ENCODE measurements around the gene TCTA. TPM values are rescaled to one million over a fixed set of nuclear protein-coding genes. Genes with fewer than 3 reads are reported as not detected.

Gene TCTA
- total RNA-seq, 1 experiment from 2014 or later: 11.5 TPM

DNA sequence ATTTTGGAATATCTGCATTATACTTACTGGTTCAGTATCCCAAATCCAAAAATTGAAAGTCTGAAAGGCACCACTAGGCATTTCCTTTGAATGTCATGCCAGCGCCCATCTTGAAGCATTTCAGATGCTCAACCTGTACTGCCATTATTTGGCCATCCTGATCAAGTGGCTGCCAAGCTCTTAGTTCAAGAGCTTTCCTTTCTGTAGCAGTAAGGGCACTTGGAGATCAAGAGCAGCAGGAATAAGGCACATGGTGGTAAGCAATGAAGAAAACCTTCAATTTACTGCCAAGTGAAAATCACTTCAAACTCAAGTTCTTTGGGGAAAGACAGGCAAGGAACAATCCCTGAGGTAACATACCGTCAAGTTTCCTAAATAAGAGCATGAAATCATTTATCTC lies 10.5 kb upstream of the TCTA start:
- H3K4me1 Mint-ChIP-seq: peaks cover 29% of the 10 kb centered on the region
- H3K27me3 Mint-ChIP-seq (ENCODE audit: low read depth): no peaks in the 10 kb centered on the region
- H3K9me3 Mint-ChIP-seq: no peaks in the 10 kb centered on the region
- no peak for ATAC-seq
- H3K27ac Mint-ChIP-seq: peak overlapping the region; percentile 91
- ChIA-PET POLR2A (no interaction called here), CTCF (no interaction called here)
- H3K36me3 Mint-ChIP-seq: peaks cover 24% of the 10 kb centered on the region; the same call in 1 of the 2 replicates
- no peak overlapping the region for H3K4me3 Mint-ChIP-seq
- TF ChIP-seq JAZF1 (CRISPR knock-in tag; IDR thresholded peaks at IDR 0.05) (no peak), NFE2L1 (CRISPR knock-in tag; IDR thresholded peaks at IDR 0.05) (no peak), CREM (CRISPR knock-in tag; IDR thresholded peaks at IDR 0.05) (no peak), TEAD4 (CRISPR knock-in tag; IDR thresholded peaks at IDR 0.05) (no peak), CREB1 (CRISPR knock-in tag; IDR thresholded peaks at IDR 0.05) (no peak), ATF3 (CRISPR knock-in tag; conservative IDR thresholded peaks at IDR 0.05) (no peak), MAX (CRISPR knock-in tag; IDR thresholded peaks at IDR 0.05) (no peak), TCF7 (CRISPR knock-in tag; IDR thresholded peaks at IDR 0.05; ENCODE audit: low read depth) (no peak), TEAD1 (CRISPR knock-in tag; IDR thresholded peaks at IDR 0.05) (no peak), NFYB (CRISPR knock-in tag; conservative IDR thresholded peaks at IDR 0.05; ENCODE audit: low read depth) (no peak), ZNF423 (CRISPR knock-in tag; IDR thresholded peaks at IDR 0.05) (no peak), JUN (CRISPR knock-in tag; IDR thresholded peaks at IDR 0.05) (no peak), ATF1 (CRISPR knock-in tag; IDR thresholded peaks at IDR 0.05) (no peak), FOXJ3 (CRISPR knock-in tag; IDR thresholded peaks at IDR 0.05; ENCODE audit: borderline replicate concordance) (no peak), TP53 (CRISPR knock-in tag; IDR thresholded peaks at IDR 0.05) (no peak)
- TF ChIP-seq, protein P1, sequence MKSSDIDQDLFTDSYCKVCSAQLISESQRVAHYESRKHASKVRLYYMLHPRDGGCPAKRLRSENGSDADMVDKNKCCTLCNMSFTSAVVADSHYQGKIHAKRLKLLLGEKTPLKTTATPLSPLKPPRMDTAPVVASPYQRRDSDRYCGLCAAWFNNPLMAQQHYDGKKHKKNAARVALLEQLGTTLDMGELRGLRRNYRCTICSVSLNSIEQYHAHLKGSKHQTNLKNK (CRISPR knock-in tag; IDR thresholded peaks at IDR 0.05): no peak
- TF ChIP-seq, protein P2, sequence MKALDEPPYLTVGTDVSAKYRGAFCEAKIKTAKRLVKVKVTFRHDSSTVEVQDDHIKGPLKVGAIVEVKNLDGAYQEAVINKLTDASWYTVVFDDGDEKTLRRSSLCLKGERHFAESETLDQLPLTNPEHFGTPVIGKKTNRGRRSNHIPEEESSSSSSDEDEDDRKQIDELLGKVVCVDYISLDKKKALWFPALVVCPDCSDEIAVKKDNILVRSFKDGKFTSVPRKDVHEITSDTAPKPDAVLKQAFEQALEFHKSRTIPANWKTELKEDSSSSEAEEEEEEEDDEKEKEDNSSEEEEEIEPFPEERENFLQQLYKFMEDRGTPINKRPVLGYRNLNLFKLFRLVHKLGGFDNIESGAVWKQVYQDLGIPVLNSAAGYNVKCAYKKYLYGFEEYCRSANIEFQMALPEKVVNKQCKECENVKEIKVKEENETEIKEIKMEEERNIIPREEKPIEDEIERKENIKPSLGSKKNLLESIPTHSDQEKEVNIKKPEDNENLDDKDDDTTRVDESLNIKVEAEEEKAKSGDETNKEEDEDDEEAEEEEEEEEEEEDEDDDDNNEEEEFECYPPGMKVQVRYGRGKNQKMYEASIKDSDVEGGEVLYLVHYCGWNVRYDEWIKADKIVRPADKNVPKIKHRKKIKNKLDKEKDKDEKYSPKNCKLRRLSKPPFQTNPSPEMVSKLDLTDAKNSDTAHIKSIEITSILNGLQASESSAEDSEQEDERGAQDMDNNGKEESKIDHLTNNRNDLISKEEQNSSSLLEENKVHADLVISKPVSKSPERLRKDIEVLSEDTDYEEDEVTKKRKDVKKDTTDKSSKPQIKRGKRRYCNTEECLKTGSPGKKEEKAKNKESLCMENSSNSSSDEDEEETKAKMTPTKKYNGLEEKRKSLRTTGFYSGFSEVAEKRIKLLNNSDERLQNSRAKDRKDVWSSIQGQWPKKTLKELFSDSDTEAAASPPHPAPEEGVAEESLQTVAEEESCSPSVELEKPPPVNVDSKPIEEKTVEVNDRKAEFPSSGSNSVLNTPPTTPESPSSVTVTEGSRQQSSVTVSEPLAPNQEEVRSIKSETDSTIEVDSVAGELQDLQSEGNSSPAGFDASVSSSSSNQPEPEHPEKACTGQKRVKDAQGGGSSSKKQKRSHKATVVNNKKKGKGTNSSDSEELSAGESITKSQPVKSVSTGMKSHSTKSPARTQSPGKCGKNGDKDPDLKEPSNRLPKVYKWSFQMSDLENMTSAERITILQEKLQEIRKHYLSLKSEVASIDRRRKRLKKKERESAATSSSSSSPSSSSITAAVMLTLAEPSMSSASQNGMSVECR (CRISPR knock-in tag; IDR thresholded peaks at IDR 0.05; ENCODE audit: borderline replicate concordance): no peak
- TF ChIP-seq, protein P3, sequence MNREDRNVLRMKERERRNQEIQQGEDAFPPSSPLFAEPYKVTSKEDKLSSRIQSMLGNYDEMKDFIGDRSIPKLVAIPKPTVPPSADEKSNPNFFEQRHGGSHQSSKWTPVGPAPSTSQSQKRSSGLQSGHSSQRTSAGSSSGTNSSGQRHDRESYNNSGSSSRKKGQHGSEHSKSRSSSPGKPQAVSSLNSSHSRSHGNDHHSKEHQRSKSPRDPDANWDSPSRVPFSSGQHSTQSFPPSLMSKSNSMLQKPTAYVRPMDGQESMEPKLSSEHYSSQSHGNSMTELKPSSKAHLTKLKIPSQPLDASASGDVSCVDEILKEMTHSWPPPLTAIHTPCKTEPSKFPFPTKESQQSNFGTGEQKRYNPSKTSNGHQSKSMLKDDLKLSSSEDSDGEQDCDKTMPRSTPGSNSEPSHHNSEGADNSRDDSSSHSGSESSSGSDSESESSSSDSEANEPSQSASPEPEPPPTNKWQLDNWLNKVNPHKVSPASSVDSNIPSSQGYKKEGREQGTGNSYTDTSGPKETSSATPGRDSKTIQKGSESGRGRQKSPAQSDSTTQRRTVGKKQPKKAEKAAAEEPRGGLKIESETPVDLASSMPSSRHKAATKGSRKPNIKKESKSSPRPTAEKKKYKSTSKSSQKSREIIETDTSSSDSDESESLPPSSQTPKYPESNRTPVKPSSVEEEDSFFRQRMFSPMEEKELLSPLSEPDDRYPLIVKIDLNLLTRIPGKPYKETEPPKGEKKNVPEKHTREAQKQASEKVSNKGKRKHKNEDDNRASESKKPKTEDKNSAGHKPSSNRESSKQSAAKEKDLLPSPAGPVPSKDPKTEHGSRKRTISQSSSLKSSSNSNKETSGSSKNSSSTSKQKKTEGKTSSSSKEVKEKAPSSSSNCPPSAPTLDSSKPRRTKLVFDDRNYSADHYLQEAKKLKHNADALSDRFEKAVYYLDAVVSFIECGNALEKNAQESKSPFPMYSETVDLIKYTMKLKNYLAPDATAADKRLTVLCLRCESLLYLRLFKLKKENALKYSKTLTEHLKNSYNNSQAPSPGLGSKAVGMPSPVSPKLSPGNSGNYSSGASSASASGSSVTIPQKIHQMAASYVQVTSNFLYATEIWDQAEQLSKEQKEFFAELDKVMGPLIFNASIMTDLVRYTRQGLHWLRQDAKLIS (CRISPR knock-in tag; IDR thresholded peaks at IDR 0.05; ENCODE audit: borderline replicate concordance): no peak
- TF ChIP-seq, protein P4, sequence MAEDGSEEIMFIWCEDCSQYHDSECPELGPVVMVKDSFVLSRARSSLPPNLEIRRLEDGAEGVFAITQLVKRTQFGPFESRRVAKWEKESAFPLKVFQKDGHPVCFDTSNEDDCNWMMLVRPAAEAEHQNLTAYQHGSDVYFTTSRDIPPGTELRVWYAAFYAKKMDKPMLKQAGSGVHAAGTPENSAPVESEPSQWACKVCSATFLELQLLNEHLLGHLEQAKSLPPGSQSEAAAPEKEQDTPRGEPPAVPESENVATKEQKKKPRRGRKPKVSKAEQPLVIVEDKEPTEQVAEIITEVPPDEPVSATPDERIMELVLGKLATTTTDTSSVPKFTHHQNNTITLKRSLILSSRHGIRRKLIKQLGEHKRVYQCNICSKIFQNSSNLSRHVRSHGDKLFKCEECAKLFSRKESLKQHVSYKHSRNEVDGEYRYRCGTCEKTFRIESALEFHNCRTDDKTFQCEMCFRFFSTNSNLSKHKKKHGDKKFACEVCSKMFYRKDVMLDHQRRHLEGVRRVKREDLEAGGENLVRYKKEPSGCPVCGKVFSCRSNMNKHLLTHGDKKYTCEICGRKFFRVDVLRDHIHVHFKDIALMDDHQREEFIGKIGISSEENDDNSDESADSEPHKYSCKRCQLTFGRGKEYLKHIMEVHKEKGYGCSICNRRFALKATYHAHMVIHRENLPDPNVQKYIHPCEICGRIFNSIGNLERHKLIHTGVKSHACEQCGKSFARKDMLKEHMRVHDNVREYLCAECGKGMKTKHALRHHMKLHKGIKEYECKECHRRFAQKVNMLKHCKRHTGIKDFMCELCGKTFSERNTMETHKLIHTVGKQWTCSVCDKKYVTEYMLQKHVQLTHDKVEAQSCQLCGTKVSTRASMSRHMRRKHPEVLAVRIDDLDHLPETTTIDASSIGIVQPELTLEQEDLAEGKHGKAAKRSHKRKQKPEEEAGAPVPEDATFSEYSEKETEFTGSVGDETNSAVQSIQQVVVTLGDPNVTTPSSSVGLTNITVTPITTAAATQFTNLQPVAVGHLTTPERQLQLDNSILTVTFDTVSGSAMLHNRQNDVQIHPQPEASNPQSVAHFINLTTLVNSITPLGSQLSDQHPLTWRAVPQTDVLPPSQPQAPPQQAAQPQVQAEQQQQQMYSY (CRISPR knock-in tag; IDR thresholded peaks at IDR 0.05): no peak
- DNase-seq (ENCODE audit: low spot score): no peak

Measured in WTC11 (cell line).